HEK293 (cell line): ENCODE results near the gene MCRIP2.

Experiments
- MYNN ChIP-seq: fragments of 450-650 bp; formaldehyde crosslinking; IDR thresholded peaks from 2 replicates; pipeline ENCODE4 v1.5.1; 2016; ENCODE audit warnings: missing biosample characterization, missing genetic modification characterization, borderline replicate concordance
- SETDB1 ChIP-seq: IDR thresholded peaks from one replicate; pipeline ENCODE4 v1.6.1; 2017; ENCODE audit warnings: mild to moderate bottlenecking, low read length, moderate library complexity, mixed read lengths; ENCODE audit not compliant: insufficient read length
- SP3 ChIP-seq: fragments of 450-650 bp; formaldehyde crosslinking; IDR thresholded peaks from 2 replicates; pipeline ENCODE4 v1.5.1; 2016; ENCODE audit warnings: missing biosample characterization, missing genetic modification characterization
- TCF7L2 ChIP-seq: IDR thresholded peaks from 2 replicates; pipeline ENCODE4 v1.6.1; 2011; ENCODE audit warnings: low read depth, mild to moderate bottlenecking, inconsistent platforms, low read length, moderate library complexity, borderline replicate concordance
- ZBTB1 ChIP-seq: fragments of 450-650 bp; formaldehyde crosslinking; IDR thresholded peaks from 2 replicates; pipeline ENCODE4 v1.5.1; 2016; ENCODE audit warnings: missing biosample characterization, missing genetic modification characterization
- ZBTB8A ChIP-seq: fragments of 450-650 bp; formaldehyde crosslinking; IDR thresholded peaks from 2 replicates; pipeline ENCODE4 v1.5.1; 2016; ENCODE audit warnings: missing biosample characterization, missing genetic modification characterization
- ZIC2 ChIP-seq: fragments of 450-650 bp; formaldehyde crosslinking; IDR thresholded peaks from 2 replicates; pipeline ENCODE4 v1.5.1; 2016; ENCODE audit warnings: missing biosample characterization, missing genetic modification characterization
- ZNF138 ChIP-seq: fragments of 450-650 bp; formaldehyde crosslinking; IDR thresholded peaks from 2 replicates; pipeline ENCODE4 v1.5.1; 2016; ENCODE audit warnings: missing biosample characterization, missing genetic modification characterization, borderline replicate concordance
- ZNF175 ChIP-seq: fragments of 450-650 bp; formaldehyde crosslinking; IDR thresholded peaks from 2 replicates; pipeline ENCODE4 v1.5.1; 2016; ENCODE audit warnings: missing biosample characterization, missing genetic modification characterization
- ZNF221 ChIP-seq: fragments of 450-650 bp; formaldehyde crosslinking; IDR thresholded peaks from 2 replicates; pipeline ENCODE4 v1.5.1; 2017; ENCODE audit warnings: missing biosample characterization, missing genetic modification characterization, borderline replicate concordance
- ZNF223 ChIP-seq: fragments of 450-650 bp; formaldehyde crosslinking; IDR thresholded peaks from 2 replicates; pipeline ENCODE4 v1.5.1; 2016; ENCODE audit warnings: missing biosample characterization, missing genetic modification characterization
- ZNF302 ChIP-seq: fragments of 450-650 bp; formaldehyde crosslinking; IDR thresholded peaks from 2 replicates; pipeline ENCODE4 v1.5.1; 2016; ENCODE audit warnings: missing biosample characterization, missing genetic modification characterization, low read depth
- ZNF324 ChIP-seq: fragments of 450-650 bp; formaldehyde crosslinking; IDR thresholded peaks from 2 replicates; pipeline ENCODE4 v1.5.1; 2016; ENCODE audit warnings: missing biosample characterization, missing genetic modification characterization
- ZNF37A ChIP-seq: fragments of 450-650 bp; IDR thresholded peaks from 2 replicates; pipeline ENCODE4 v1.5.1; 2018; ENCODE audit warnings: missing biosample characterization, missing genetic modification characterization
- ZNF48 ChIP-seq: fragments of 450-650 bp; formaldehyde crosslinking; IDR thresholded peaks from 2 replicates; pipeline ENCODE4 v1.5.1; 2016; ENCODE audit warnings: missing biosample characterization, missing genetic modification characterization
- ZNF514 ChIP-seq: fragments of 450-650 bp; formaldehyde crosslinking; IDR thresholded peaks from 2 replicates; pipeline ENCODE4 v1.5.1; 2016; ENCODE audit warnings: missing biosample characterization, missing genetic modification characterization
- ZNF544 ChIP-seq: fragments of 450-650 bp; formaldehyde crosslinking; IDR thresholded peaks from 2 replicates; pipeline ENCODE4 v1.5.0; 2017; ENCODE audit warnings: missing biosample characterization, missing genetic modification characterization
- ZNF558 ChIP-seq: fragments of 450-650 bp; formaldehyde crosslinking; IDR thresholded peaks from 2 replicates; pipeline ENCODE4 v1.5.1; 2016; ENCODE audit warnings: missing biosample characterization, missing genetic modification characterization
- ZNF624 ChIP-seq: fragments of 450-650 bp; formaldehyde crosslinking; IDR thresholded peaks from 2 replicates; pipeline ENCODE4 v1.5.1; 2017; ENCODE audit warnings: missing biosample characterization, missing genetic modification characterization
- ZNF837 ChIP-seq: fragments of 450-650 bp; formaldehyde crosslinking; IDR thresholded peaks from 2 replicates; pipeline ENCODE4 v1.5.1; 2016; ENCODE audit warnings: missing biosample characterization, missing genetic modification characterization
- TF ChIP-seq, protein P1 (sequence below): fragments of 450-650 bp; formaldehyde crosslinking; IDR thresholded peaks from 2 replicates; pipeline ENCODE4 v1.5.1; 2016; ENCODE audit warnings: missing biosample characterization, missing genetic modification characterization
- TF ChIP-seq, protein P2 (sequence below): fragments of 450-650 bp; formaldehyde crosslinking; conservative IDR thresholded peaks from 2 replicates; pipeline ENCODE4 v1.5.1; 2016; ENCODE audit warnings: low read depth, missing biosample characterization, missing genetic modification characterization
- TF ChIP-seq, protein P3 (sequence below): fragments of 450-650 bp; formaldehyde crosslinking; IDR thresholded peaks from 2 replicates; pipeline ENCODE4 v1.5.1; 2017; ENCODE audit warnings: missing biosample characterization, missing genetic modification characterization
- TF ChIP-seq, protein P4 (sequence below): fragments of 450-650 bp; formaldehyde crosslinking; IDR thresholded peaks from 2 replicates; pipeline ENCODE4 v1.5.1; 2016; ENCODE audit warnings: missing biosample characterization, missing genetic modification characterization
- TF ChIP-seq, protein P5 (sequence below): fragments of 450-650 bp; formaldehyde crosslinking; conservative IDR thresholded peaks from 2 replicates; pipeline ENCODE4 v1.5.1; 2016; ENCODE audit warnings: low read depth, missing biosample characterization, missing genetic modification characterization

MCRIP2 gene

DNA sequence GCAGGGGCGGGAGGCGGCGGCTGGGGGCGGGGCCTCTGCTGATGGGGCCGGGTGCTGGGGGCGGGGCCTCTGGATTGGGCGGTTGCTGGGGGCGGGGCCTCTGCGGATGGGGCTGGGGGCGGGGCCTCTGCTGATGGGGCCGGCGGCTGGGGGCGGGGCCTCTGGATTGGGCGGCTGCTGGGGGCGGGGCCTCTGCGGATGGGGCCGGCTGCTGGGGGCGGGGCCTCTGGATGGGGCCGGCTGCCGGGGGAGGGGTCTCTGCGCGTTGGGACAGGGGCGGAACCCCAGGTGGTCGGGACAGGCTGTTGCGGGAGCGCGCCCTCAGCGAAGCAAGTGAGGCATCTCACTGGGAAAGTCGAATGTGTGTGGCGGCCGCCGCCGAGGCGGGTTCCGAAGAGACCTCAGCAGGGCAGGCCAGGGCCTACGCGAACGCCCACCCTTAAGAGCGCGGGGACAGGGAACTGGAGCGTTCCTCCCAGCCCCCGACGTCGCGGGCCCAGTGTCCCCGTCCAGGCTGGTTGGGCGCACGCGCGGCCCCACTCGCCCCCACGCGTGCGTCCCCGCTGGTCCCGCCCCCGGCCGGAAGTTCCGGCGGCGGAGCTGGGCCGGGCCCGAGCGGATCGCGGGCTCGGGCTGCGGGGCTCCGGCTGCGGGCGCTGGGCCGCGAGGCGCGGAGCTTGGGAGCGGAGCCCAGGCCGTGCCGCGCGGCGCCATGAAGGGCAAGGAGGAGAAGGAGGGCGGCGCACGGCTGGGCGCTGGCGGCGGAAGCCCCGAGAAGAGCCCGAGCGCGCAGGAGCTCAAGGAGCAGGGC is 38.4 kb downstream of the MCRIP2 start, which contains the start of gene STUB1 (continued):
- TF ChIP-seq, protein P1, sequence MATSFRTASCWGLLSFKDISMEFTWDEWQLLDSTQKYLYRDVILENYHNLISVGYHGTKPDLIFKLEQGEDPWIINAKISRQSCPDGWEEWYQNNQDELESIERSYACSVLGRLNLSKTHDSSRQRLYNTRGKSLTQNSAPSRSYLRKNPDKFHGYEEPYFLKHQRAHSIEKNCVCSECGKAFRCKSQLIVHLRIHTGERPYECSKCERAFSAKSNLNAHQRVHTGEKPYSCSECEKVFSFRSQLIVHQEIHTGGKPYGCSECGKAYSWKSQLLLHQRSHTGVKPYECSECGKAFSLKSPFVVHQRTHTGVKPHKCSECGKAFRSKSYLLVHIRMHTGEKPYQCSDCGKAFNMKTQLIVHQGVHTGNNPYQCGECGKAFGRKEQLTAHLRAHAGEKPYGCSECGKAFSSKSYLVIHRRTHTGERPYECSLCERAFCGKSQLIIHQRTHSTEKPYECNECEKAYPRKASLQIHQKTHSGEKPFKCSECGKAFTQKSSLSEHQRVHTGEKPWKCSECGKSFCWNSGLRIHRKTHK (tag by site-specific recombination): no peak
- no peak for TF ChIP-seq SETDB1
- no peak for TF ChIP-seq ZNF624 (tag by site-specific recombination)
- TF ChIP-seq, protein P2, sequence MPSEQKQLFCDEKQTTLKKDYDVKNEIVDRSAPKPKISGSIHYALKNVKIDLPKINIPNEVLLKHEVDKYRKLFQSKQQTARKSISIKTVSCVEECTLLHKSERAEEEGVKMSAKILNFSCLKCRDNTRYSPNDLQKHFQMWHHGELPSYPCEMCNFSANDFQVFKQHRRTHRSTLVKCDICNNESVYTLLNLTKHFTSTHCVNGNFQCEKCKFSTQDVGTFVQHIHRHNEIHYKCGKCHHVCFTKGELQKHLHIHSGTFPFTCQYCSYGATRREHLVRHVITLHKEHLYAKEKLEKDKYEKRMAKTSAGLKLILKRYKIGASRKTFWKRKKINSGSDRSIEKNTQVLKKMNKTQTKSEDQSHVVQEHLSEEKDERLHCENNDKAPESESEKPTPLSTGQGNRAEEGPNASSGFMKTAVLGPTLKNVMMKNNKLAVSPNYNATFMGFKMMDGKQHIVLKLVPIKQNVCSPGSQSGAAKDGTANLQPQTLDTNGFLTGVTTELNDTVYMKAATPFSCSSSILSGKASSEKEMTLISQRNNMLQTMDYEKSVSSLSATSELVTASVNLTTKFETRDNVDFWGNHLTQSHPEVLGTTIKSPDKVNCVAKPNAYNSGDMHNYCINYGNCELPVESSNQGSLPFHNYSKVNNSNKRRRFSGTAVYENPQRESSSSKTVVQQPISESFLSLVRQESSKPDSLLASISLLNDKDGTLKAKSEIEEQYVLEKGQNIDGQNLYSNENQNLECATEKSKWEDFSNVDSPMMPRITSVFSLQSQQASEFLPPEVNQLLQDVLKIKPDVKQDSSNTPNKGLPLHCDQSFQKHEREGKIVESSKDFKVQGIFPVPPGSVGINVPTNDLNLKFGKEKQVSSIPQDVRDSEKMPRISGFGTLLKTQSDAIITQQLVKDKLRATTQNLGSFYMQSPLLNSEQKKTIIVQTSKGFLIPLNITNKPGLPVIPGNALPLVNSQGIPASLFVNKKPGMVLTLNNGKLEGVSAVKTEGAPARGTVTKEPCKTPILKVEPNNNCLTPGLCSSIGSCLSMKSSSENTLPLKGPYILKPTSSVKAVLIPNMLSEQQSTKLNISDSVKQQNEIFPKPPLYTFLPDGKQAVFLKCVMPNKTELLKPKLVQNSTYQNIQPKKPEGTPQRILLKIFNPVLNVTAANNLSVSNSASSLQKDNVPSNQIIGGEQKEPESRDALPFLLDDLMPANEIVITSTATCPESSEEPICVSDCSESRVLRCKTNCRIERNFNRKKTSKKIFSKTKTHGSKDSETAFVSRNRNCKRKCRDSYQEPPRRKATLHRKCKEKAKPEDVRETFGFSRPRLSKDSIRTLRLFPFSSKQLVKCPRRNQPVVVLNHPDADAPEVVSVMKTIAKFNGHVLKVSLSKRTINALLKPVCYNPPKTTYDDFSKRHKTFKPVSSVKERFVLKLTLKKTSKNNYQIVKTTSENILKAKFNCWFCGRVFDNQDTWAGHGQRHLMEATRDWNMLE (tag by site-specific recombination): no peak
- no peak for TF ChIP-seq ZNF138 (tag by site-specific recombination)
- TF ChIP-seq ZNF837: peak; percentile 89
- TF ChIP-seq ZBTB8A (tag by site-specific recombination): peak; percentile 79
- TF ChIP-seq ZBTB1: no peak; the same call in 1 of the 2 replicates
- TF ChIP-seq MYNN (tag by site-specific recombination): no peak
- no peak for TF ChIP-seq ZNF544 (tag by site-specific recombination)
- TF ChIP-seq ZNF558 (tag by site-specific recombination): no peak
- TF ChIP-seq ZNF302 (tag by site-specific recombination): no peak
- TF ChIP-seq ZNF37A (tag by site-specific recombination): no peak
- peak; percentile 71; the same call in 1 of the 2 replicates for TF ChIP-seq ZNF324
- TF ChIP-seq, protein P3, sequence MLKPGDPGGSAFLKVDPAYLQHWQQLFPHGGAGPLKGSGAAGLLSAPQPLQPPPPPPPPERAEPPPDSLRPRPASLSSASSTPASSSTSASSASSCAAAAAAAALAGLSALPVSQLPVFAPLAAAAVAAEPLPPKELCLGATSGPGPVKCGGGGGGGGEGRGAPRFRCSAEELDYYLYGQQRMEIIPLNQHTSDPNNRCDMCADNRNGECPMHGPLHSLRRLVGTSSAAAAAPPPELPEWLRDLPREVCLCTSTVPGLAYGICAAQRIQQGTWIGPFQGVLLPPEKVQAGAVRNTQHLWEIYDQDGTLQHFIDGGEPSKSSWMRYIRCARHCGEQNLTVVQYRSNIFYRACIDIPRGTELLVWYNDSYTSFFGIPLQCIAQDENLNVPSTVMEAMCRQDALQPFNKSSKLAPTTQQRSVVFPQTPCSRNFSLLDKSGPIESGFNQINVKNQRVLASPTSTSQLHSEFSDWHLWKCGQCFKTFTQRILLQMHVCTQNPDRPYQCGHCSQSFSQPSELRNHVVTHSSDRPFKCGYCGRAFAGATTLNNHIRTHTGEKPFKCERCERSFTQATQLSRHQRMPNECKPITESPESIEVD (tag by site-specific recombination): no peak
- TF ChIP-seq, protein P4, sequence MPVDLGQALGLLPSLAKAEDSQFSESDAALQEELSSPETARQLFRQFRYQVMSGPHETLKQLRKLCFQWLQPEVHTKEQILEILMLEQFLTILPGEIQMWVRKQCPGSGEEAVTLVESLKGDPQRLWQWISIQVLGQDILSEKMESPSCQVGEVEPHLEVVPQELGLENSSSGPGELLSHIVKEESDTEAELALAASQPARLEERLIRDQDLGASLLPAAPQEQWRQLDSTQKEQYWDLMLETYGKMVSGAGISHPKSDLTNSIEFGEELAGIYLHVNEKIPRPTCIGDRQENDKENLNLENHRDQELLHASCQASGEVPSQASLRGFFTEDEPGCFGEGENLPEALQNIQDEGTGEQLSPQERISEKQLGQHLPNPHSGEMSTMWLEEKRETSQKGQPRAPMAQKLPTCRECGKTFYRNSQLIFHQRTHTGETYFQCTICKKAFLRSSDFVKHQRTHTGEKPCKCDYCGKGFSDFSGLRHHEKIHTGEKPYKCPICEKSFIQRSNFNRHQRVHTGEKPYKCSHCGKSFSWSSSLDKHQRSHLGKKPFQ: no peak
- TF ChIP-seq ZNF175: no peak
- TF ChIP-seq, protein P5, sequence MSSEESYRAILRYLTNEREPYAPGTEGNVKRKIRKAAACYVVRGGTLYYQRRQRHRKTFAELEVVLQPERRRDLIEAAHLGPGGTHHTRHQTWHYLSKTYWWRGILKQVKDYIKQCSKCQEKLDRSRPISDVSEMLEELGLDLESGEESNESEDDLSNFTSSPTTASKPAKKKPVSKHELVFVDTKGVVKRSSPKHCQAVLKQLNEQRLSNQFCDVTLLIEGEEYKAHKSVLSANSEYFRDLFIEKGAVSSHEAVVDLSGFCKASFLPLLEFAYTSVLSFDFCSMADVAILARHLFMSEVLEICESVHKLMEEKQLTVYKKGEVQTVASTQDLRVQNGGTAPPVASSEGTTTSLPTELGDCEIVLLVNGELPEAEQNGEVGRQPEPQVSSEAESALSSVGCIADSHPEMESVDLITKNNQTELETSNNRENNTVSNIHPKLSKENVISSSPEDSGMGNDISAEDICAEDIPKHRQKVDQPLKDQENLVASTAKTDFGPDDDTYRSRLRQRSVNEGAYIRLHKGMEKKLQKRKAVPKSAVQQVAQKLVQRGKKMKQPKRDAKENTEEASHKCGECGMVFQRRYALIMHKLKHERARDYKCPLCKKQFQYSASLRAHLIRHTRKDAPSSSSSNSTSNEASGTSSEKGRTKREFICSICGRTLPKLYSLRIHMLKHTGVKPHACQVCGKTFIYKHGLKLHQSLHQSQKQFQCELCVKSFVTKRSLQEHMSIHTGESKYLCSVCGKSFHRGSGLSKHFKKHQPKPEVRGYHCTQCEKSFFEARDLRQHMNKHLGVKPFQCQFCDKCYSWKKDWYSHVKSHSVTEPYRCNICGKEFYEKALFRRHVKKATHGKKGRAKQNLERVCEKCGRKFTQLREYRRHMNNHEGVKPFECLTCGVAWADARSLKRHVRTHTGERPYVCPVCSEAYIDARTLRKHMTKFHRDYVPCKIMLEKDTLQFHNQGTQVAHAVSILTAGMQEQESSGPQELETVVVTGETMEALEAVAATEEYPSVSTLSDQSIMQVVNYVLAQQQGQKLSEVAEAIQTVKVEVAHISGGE (tag by site-specific recombination): peak; percentile 69
- TF ChIP-seq ZNF223 (tag by site-specific recombination): no peak
- no peak for TF ChIP-seq ZNF221 (tag by site-specific recombination)
- TF ChIP-seq ZNF48 (tag by site-specific recombination): no peak
- TF ChIP-seq SP3 (tag by site-specific recombination): no peak; the same call in none of the 2 replicates
- no peak for TF ChIP-seq ZNF514 (tag by site-specific recombination)
- no peak for TF ChIP-seq TCF7L2
- peak; percentile 12; the same call in 1 of the 2 replicates for TF ChIP-seq ZIC2 (tag by site-specific recombination)
